ENCODE data around the gene TXNDC2.

- TF ChIP-seq EZH2 (IDR thresholded peaks at IDR 0.05; ENCODE audit: insufficient read depth, low read length) (no peak), CTCF (IDR thresholded peaks at IDR 0.05; ENCODE audit: insufficient read depth, low read depth, low read length) (no peak)
These were observed 13.2 kb downstream of the TXNDC2 start for GRCh38 chr18:9898792-9899549.

All from astrocyte (in vitro differentiated cells and primary cell).